GM10847 (cell line): Measurements from ENCODE around the gene NEU3.

ENCODE experiments used
- POLR2A ChIP-seq: IDR thresholded peaks from 2 replicates; pipeline ENCODE4 v1.6.1; 2011; ENCODE audit not compliant: insufficient read length; ENCODE audit errors: extremely low read depth

The NEU3 gene

GRCh38 chr11:75014129-75014528 lies 25.4 kb downstream of the NEU3 start:
- TF ChIP-seq POLR2A: no peak

- no peak for TF ChIP-seq POLR2A
Observed at GRCh38 chr11:75022296-75022695, 33.6 kb downstream of the NEU3 start.

DNA sequence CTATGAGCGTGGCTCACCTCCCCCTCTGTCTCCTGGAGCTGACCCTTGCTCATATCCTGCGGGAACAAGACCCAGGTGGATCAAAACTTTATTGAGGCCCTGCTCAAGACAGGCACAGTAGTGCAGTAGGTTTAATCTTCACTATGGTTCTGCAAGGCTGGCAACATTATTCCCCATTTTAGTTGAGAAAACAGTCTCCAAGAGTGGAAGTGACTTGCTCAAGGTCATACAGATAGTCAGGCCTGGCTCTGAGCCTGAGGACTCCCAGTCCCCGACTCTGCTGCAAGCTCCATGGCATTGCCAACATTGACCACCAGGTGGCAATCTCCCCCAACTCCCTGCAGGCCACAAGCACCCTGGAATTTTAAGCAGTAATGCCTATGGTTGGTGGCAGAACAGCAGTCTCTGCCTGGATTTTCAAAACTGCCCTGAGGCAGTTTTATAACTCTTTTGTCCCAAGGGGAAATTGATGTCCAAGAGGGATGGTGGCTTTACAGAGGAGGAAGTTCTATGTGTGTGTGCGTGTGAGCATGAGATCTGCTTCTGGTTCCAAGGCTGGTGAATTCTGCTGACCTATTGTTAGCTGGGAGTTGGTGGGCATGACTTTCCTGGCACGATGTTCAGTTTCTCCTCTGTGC lies 34.1 kb downstream of the NEU3 start:
- TF ChIP-seq POLR2A: no peak

- TF ChIP-seq POLR2A: no peak
Observed at GRCh38 chr11:75023446-75024067, 34.8 kb downstream of the NEU3 start.

DNA sequence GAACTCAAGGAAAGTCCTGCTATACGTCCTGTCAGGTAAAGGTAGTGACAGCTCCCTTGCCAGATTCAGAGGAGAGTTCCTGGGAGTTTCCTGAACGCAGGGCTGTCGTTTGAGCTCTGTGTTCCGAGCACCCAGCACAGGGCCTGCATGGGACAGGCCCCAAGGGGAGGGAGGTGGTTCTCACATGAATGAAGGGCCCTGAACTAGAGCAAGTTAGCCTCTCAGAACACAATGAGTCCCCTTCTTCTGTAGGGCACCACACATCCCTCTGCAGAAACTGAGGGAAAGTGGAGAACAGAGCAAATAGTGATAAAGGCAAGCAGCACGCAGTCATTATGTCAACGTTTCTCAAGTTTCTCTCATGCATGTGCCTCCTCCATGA lies 35.3 kb downstream of the NEU3 start:
- TF ChIP-seq POLR2A: no peak

DNA sequence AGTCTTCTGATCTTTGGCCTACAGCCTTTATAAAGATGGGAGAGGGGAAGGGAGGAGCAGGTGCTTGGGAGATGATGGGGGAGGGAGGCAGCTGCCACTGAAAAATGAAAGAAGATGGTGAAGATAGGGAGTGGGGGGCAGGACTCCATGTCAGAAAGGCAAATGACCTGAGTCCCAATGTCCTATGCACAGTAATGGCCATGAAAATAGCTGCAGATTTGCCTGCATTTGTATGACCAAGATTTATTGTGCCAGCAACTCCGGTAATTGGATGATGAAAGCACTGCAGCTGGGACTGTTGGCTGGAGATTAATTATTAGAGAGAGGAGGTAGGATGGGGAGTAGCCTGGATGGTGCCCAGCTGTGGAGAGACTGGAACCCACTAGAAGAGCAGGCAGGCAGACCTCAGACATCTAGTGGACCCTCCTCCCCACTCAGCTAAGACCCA lies 36.1 kb downstream of the NEU3 start:
- no peak for TF ChIP-seq POLR2A

DNA sequence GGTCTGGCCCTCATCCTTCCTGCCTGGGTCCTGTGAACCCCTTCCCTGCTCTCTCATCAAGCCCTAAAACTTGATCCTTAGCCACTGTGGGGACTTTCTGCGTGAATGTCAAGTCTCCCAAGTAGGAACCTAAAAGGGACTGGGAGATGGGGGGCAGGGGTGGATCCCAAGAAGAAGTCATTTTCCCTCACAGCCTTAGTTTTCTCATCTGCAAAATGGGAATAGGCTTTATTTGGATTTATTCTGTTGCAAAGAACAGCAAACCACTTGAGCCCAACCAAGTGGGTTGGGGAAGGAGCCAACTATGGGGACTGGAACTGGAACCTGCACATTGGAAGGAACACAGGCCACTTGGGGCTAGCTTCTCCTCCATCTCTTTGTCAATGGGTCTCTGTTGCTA lies 36.8 kb downstream of the NEU3 start:
- TF ChIP-seq POLR2A: no peak

DNA sequence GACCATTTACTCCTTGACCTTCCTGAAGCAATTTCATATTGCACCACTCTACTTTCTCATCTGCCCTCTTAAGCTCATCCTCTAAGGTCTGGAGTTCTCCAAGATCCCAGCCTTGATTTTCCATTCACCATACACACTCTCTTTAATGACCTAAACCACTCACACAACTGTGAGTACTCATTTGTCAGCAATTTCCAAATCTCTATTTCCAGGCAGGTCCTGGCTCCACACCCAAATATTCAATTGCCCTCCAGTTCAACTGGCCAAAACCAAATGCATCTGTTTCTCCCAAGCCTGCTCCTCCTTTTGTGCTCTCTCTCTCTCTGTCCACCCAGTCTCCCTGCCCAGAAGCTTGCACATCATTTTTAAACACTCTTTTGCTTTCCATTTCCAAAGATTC lies 39.6 kb downstream of the NEU3 start:
- TF ChIP-seq POLR2A: no peak

- no peak for TF ChIP-seq POLR2A
Observed at GRCh38 chr11:75028724-75029123, 40.0 kb downstream of the NEU3 start.

GRCh38 chr11:75029836-75030631 lies 41.3 kb downstream of the NEU3 start:
- TF ChIP-seq POLR2A: no peak

GRCh38 chr11:75031224-75031753 lies 42.6 kb downstream of the NEU3 start:
- TF ChIP-seq POLR2A: no peak

DNA sequence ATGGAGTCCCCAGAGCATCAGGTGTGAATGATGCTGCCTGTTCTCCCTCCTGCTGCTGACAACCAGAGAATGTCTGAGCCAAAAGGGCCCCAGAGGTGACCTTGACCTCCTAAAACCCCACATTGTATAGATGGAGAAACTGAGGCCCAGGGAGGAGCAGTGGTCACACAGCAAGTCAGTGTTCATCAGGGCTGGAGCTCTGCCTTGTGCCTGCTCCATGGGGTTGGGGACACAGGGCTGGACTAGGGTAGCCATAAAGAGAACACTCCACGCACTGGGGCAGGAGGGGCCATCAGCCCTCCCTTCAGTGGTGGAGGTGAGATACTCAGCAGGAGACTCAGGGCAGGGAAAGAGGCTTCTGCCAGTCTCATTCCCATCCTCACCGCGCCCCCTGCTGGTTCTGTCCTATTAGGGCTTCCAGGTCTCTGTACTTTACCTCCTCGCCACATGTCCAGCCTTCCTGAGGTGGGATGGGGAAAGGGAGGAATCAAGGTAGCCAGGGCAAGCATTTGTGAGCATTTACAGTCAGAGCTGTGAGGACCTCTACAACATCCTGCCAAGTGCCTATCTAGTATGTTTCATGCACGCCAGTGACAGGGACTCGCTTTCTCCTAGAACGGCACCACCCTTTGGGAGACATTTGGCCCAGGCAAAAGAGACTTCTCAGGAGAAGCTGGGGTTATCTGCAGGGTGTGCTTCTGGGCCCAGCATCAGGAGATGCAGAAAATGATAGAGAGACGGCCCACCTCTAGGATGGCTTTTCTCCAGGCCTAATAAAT lies 43.2 kb downstream of the NEU3 start:
- TF ChIP-seq POLR2A: no peak

DNA sequence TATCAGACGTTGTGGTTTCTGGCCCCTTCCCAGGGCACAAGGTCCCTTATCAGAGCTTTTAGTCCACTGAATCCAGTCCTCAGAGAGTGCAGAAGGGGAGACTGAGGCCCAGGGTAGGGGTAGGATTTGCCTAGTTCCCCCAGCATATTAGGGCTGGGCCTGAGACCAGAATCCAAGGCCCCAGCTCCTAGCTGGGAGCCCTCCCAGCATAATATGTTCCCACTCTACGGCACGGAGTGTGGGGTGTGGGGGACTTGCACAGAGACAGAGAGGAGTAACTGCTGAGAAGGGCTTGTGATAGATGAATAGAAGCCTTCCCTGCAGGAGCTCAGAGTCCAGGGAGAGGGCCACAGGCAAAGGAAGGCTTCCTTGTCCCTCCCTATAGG lies 43.8 kb downstream of the NEU3 start:
- TF ChIP-seq POLR2A: no peak

GRCh38 chr11:75033916-75034315 lies 45.2 kb downstream of the NEU3 start:
- no peak for TF ChIP-seq POLR2A

GRCh38 chr11:75035256-75035655 lies 46.5 kb downstream of the NEU3 start:
- TF ChIP-seq POLR2A: no peak

DNA sequence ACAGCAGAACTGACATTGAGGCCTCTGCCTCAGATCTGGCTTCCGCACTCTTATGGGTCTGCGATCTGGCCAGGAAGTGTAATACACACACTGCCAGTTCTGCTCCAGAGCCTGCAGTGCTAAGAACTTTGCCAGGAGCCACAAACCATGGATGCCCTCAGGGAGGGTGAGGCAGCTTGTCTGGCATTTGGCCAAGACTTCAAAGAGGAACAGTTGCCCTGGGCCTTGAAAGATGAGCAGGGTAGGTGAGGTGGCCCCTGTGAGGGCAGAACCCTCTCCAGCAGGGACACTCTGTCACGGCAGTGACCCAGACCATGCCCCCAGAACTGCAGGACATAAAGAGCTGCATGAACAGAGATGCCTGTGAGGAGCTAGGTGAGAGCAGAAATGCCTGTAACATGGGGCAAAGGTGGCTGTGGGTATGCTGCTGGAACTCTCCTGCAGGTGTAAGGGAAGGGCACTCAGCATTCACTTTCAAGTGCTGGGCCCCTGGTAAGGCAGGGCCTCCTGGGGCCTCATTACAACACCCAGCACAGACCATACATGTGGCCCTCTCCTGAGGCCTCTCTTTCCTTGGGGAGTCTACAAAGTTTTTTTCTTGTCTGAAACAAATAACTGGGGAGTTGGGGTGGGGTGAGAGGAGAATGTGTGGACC lies 47.3 kb downstream of the NEU3 start:
- no peak for TF ChIP-seq POLR2A
